Measurements from ENCODE around the gene NDUFAF2.
"Not testable (repeated sequence)": the region's sequence is repeated elsewhere in the genome, so short reads cannot be mapped to it uniquely, and the experiment has no call there.

Gene NDUFAF2

GRCh38 chr5:61178702-61179101, 233.7 kb downstream of the NDUFAF2 start:
- no peak for DNase-seq (ENCODE audit: low read depth)

GRCh38 chr5:61180886-61181285, 235.9 kb downstream of the NDUFAF2 start:
- DNase-seq (ENCODE audit: low read depth), result no peak

- no peak for DNase-seq (ENCODE audit: low read depth)
Observed at GRCh38 chr5:61182449-61182848, 237.4 kb downstream of the NDUFAF2 start.

GRCh38 chr5:61183538-61183937, 238.5 kb downstream of the NDUFAF2 start:
- no peak for DNase-seq (ENCODE audit: low read depth)

- DNase-seq (ENCODE audit: low read depth), result no peak
Observed at GRCh38 chr5:61184708-61185107, 239.7 kb downstream of the NDUFAF2 start.

GRCh38 chr5:61186634-61187033, 241.6 kb downstream of the NDUFAF2 start:
- no peak for DNase-seq (ENCODE audit: low read depth)

GRCh38 chr5:61187352-61187751, 242.3 kb downstream of the NDUFAF2 start:
- DNase-seq (ENCODE audit: low read depth), result not testable (repeated sequence)

- not testable (repeated sequence) for DNase-seq (ENCODE audit: low read depth)
Observed at GRCh38 chr5:61187826-61188225, 242.8 kb downstream of the NDUFAF2 start.

- DNase-seq (ENCODE audit: low read depth), result no peak
Observed at GRCh38 chr5:61198606-61199005, 253.6 kb downstream of the NDUFAF2 start.

GRCh38 chr5:61200582-61201155, 255.7 kb downstream of the NDUFAF2 start:
- DNase-seq (ENCODE audit: low read depth), result no peak

- no peak for DNase-seq (ENCODE audit: low read depth)
Observed at GRCh38 chr5:61202213-61202612, 257.2 kb downstream of the NDUFAF2 start.
